ENCODE measurements around the gene MSI2. TPM values are rescaled to one million over a fixed set of nuclear protein-coding genes. Genes with fewer than 3 reads are reported as not detected.

MSI2 gene
- total RNA-seq, 2 donors from 2014 or later: 88.3 to 114 TPM

DNA sequence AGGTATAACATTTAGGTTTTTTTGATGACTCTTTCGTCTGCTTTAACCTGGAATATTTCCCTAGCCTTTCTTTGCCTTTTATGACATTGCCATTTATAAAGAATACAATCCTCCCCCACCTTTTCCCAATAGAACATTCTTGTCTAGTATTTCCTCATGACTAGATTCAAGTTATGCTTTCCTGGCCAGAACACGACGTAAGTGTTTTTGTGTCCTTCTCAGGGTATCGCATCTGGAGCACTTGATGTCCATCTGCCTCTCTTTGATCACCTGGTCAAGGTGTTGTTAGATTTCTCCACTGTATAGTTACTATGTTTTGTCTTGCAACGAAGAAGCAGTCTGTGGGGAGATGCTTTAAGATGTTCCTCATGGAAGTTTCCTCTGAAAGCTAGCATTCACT is 87.4 kb downstream of the MSI2 start:
- Histone ChIP-seq H3K27ac (ENCODE audit: low read depth, low read length) (no peak overlapping the region), H3K4me3 (ENCODE audit: low read length) (no peak overlapping the region), H3K27me3 (ENCODE audit: control insufficient read depth, insufficient read depth, low read length, poor library complexity, severe bottlenecking) (no peaks in the 10 kb centered on the region), H3K36me3 (ENCODE audit: control insufficient read depth, insufficient read depth, low read length) (peaks cover 6% of the 10 kb centered on the region), H3K4me1 (ENCODE audit: control insufficient read depth, insufficient read depth, low read length) (no peaks in the 10 kb centered on the region), H3K9ac (ENCODE audit: extremely low read depth, low read length, poor library complexity, severe bottlenecking) (no peak overlapping the region), H3K9me3 (ENCODE audit: control insufficient read depth, low read length) (no peaks in the 10 kb centered on the region)
- 95 to 96% methylated on average over 4 to 5 of the region's 5 CpGs for WGBS, 2 experiments (ENCODE audit: insufficient coverage in 1 of 2, insufficient read length in 1 of 2)
- TF ChIP-seq, protein P1, sequence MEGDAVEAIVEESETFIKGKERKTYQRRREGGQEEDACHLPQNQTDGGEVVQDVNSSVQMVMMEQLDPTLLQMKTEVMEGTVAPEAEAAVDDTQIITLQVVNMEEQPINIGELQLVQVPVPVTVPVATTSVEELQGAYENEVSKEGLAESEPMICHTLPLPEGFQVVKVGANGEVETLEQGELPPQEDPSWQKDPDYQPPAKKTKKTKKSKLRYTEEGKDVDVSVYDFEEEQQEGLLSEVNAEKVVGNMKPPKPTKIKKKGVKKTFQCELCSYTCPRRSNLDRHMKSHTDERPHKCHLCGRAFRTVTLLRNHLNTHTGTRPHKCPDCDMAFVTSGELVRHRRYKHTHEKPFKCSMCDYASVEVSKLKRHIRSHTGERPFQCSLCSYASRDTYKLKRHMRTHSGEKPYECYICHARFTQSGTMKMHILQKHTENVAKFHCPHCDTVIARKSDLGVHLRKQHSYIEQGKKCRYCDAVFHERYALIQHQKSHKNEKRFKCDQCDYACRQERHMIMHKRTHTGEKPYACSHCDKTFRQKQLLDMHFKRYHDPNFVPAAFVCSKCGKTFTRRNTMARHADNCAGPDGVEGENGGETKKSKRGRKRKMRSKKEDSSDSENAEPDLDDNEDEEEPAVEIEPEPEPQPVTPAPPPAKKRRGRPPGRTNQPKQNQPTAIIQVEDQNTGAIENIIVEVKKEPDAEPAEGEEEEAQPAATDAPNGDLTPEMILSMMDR (conservative IDR thresholded peaks at IDR 0.05): no peak
- Mint-ChIP-seq H3K27ac (no peak overlapping the region), H3K9me3 (no peaks in the 10 kb centered on the region), H3K4me3 (no peak overlapping the region), H3K27me3 (ENCODE audit: insufficient read depth) (no peaks in the 10 kb centered on the region), H3K36me3 (ENCODE audit: low read depth) (peaks cover 14% of the 10 kb centered on the region), H3K4me1 (peaks cover 14% of the 10 kb centered on the region)
- DNase-seq: no peak

DNA sequence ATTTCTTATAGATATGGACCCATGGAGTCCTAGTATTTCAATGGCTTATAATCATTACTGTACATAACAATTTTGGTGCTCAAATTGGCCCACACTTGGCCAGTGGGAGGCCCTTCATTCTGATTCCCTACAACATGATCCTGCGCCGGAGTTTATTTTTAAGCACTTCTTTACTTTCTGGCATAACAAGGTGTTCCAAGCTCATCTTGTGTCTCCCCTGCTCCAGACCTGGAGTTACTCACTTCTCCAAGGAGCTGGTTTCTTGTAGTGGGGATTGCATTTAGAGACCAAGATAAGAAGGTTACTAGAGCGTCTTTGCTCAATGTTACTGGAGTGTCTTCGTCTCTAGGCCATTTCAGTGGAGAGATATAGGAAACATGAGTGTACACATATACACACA is 87.9 kb downstream of the MSI2 start:
- H3K27ac ChIP-seq (ENCODE audit: low read depth, low read length): no peak overlapping the region
- H3K27ac Mint-ChIP-seq: no peak overlapping the region
- peaks cover 6% of the 10 kb centered on the region for H3K36me3 ChIP-seq (ENCODE audit: control insufficient read depth, insufficient read depth, low read length)
- H3K9me3 Mint-ChIP-seq: no peaks in the 10 kb centered on the region
- no peaks in the 10 kb centered on the region for H3K4me1 ChIP-seq (ENCODE audit: control insufficient read depth, insufficient read depth, low read length)
- H3K9ac ChIP-seq (ENCODE audit: extremely low read depth, low read length, poor library complexity, severe bottlenecking): no peak overlapping the region
- H3K9me3 ChIP-seq (ENCODE audit: control insufficient read depth, low read length): no peaks in the 10 kb centered on the region
- H3K4me3 Mint-ChIP-seq: no peak overlapping the region
- H3K36me3 Mint-ChIP-seq (ENCODE audit: low read depth): peaks cover 14% of the 10 kb centered on the region
- no peaks in the 10 kb centered on the region for H3K27me3 ChIP-seq (ENCODE audit: control insufficient read depth, insufficient read depth, low read length, poor library complexity, severe bottlenecking)
- H3K4me3 ChIP-seq (ENCODE audit: low read length): no peak overlapping the region
- DNase-seq: no peak
- peaks cover 14% of the 10 kb centered on the region for H3K4me1 Mint-ChIP-seq
- TF ChIP-seq, protein P1 (conservative IDR thresholded peaks at IDR 0.05): no peak
- WGBS, 2 experiments (ENCODE audit: insufficient coverage in 1 of 2, insufficient read length in 1 of 2): 89 to 100% methylated on average over 4 of the region's 4 CpGs
- no peaks in the 10 kb centered on the region for H3K27me3 Mint-ChIP-seq (ENCODE audit: insufficient read depth)

DNA sequence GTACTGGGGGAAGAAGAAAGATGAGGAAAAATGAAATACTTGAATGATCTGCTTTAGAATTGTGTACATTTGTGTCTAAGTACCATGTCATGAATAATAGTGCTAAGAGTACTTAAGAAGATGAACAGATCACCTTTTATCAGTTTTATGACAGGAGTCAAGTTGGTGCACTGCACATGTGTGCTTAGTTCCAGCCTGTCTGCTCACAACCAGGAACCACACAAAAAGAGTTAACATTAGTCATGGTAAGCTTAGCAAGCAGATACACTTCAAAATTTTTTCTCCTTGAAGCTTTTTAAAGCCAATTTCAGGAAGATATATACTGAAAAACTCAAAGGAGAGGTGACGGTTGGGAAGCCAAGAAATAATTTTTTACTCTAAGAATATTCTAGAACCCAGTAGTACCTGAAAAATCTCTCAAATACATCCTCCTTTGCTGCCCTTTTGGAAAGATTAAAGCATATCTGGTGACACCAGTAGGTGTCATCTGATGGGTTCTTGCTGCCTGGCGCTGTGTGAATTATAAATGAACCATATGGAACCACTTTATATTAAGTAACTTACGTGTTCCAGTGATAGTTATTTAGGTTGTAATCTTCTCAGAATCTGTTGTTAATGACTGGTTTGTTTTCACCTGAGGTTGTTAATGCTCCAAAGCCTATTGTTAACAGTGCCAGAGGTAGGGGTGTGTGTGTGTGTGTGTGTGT is 93.4 kb downstream of the MSI2 start:
- H3K27ac Mint-ChIP-seq: no peak overlapping the region
- Histone ChIP-seq H3K27me3 (ENCODE audit: control insufficient read depth, insufficient read depth, low read length, poor library complexity, severe bottlenecking) (no peaks in the 10 kb centered on the region), H3K27ac (ENCODE audit: low read depth, low read length) (no peak overlapping the region), H3K4me1 (ENCODE audit: control insufficient read depth, insufficient read depth, low read length) (no peaks in the 10 kb centered on the region), H3K36me3 (ENCODE audit: control insufficient read depth, insufficient read depth, low read length) (peaks cover 10% of the 10 kb centered on the region), H3K4me3 (ENCODE audit: low read length) (no peak overlapping the region), H3K9me3 (ENCODE audit: control insufficient read depth, low read length) (no peaks in the 10 kb centered on the region), H3K9ac (ENCODE audit: extremely low read depth, low read length, poor library complexity, severe bottlenecking) (no peak overlapping the region)
- no peaks in the 10 kb centered on the region for H3K27me3 Mint-ChIP-seq (ENCODE audit: insufficient read depth)
- TF ChIP-seq, protein P1 (conservative IDR thresholded peaks at IDR 0.05): no peak
- no peaks in the 10 kb centered on the region for H3K9me3 Mint-ChIP-seq
- H3K36me3 Mint-ChIP-seq (ENCODE audit: low read depth): peaks cover 19% of the 10 kb centered on the region
- WGBS, 2 experiments (ENCODE audit: insufficient coverage in 1 of 2, insufficient read length in 1 of 2): 95% methylated on average over 3 of the region's 3 CpGs; no CpG with 5 or more reads in 1 of the 2 experiments
- peaks cover 13% of the 10 kb centered on the region for H3K4me1 Mint-ChIP-seq
- no peak overlapping the region for H3K4me3 Mint-ChIP-seq
- DNase-seq: no peak

Measured in endodermal cell (in vitro differentiated cells).